ENCODE results near the gene TCEAL4.

The TCEAL4 gene

GRCh38 chrX:103628386-103629317, 43.3 kb downstream of the TCEAL4 start, which contains the start of gene TCEAL1:
Gene TCEAL1 (plus strand): TSS chrX:103628975. CDS start chrX:103629917, 942 bp downstream.
- peak within 1 kb of the TSS; percentile 73 for H3K27ac ChIP-seq (ENCODE audit: low read length)
- peak within 1 kb of the TSS; percentile 82 for H3K9ac ChIP-seq (ENCODE audit: low read length)
- H3K9me2 ChIP-seq (replicated peaks; ENCODE audit: insufficient read depth, low read length): no peaks in the 10 kb centered on the region
- H4K20me1 ChIP-seq (ENCODE audit: insufficient read depth, low read length): no peaks in the 10 kb centered on the region
- peak within 1 kb of the TSS; percentile 83 for H3K4me3 ChIP-seq (ENCODE audit: low read length)
- no peaks in the 10 kb centered on the region for H3K27me3 ChIP-seq (replicated peaks; ENCODE audit: insufficient read depth, low read length)
- TF ChIP-seq EZH2phosphoT487 (IDR thresholded peaks at IDR 0.05; ENCODE audit: low read length) (no peak), EZH2 (optimal IDR thresholded peaks at IDR 0.05; ENCODE audit: low read depth, low read length) (no peak), CTCF (IDR thresholded peaks at IDR 0.05; ENCODE audit: low read length) (no peak)
- H3K4me2 ChIP-seq (ENCODE audit: low read depth, low read length): peak within 1 kb of the TSS; percentile 68
- peak within 1 kb of the TSS; percentile 77 for H2AFZ ChIP-seq (ENCODE audit: low read length)
- H3K9me3 ChIP-seq (replicated peaks; ENCODE audit: insufficient read depth, low read length): no peaks in the 10 kb centered on the region
- DNase-seq: peak; percentile 67
- no peaks in the 10 kb centered on the region for H3K36me3 ChIP-seq (replicated peaks; ENCODE audit: insufficient read depth, low read length)
- 0 out of 2 replicates have a peak, but pooled peaks cover 4% of the 10 kb centered on the region for H3K4me1 ChIP-seq (ENCODE audit: low read length)
- no peaks in the 10 kb centered on the region for H3K79me2 ChIP-seq (ENCODE audit: low read length)
- H3F3A ChIP-seq (ENCODE audit: insufficient read depth, low read length): no peaks in the 10 kb centered on the region

- peak overlapping the region; percentile 77 for H2AFZ ChIP-seq (ENCODE audit: low read length)
- peak overlapping the region; percentile 82 for H3K9ac ChIP-seq (ENCODE audit: low read length)
- H3K9me2 ChIP-seq (replicated peaks; ENCODE audit: insufficient read depth, low read length): no peaks in the 10 kb centered on the region
- no peaks in the 10 kb centered on the region for H3K79me2 ChIP-seq (ENCODE audit: low read length)
- H3K27me3 ChIP-seq (replicated peaks; ENCODE audit: insufficient read depth, low read length): no peaks in the 10 kb centered on the region
- no peaks in the 10 kb centered on the region for H4K20me1 ChIP-seq (ENCODE audit: insufficient read depth, low read length)
- peak overlapping the region; percentile 73; the same call in 1 of the 2 replicates for H3K27ac ChIP-seq (ENCODE audit: low read length)
- H3K4me3 ChIP-seq (ENCODE audit: low read length): peak overlapping the region; percentile 83
- DNase-seq: no peak
- H3F3A ChIP-seq (ENCODE audit: insufficient read depth, low read length): no peaks in the 10 kb centered on the region
- 0 out of 2 replicates have a peak, but pooled peaks cover 4% of the 10 kb centered on the region for H3K4me1 ChIP-seq (ENCODE audit: low read length)
- H3K36me3 ChIP-seq (replicated peaks; ENCODE audit: insufficient read depth, low read length): no peaks in the 10 kb centered on the region
- peak; percentile 34 for TF ChIP-seq CTCF (IDR thresholded peaks at IDR 0.05; ENCODE audit: low read length)
- TF ChIP-seq EZH2phosphoT487 (IDR thresholded peaks at IDR 0.05; ENCODE audit: low read length): no peak
- TF ChIP-seq EZH2 (optimal IDR thresholded peaks at IDR 0.05; ENCODE audit: low read depth, low read length): no peak
- H3K9me3 ChIP-seq (replicated peaks; ENCODE audit: insufficient read depth, low read length): no peaks in the 10 kb centered on the region
- peak overlapping the region; percentile 68 for H3K4me2 ChIP-seq (ENCODE audit: low read depth, low read length)
Observed at GRCh38 chrX:103629318-103630170, 44.2 kb downstream of the TCEAL4 start.

GRCh38 chrX:103630171-103630511, 44.8 kb downstream of the TCEAL4 start:
- no peak for TF ChIP-seq EZH2phosphoT487 (IDR thresholded peaks at IDR 0.05; ENCODE audit: low read length)
- no peak for TF ChIP-seq CTCF (IDR thresholded peaks at IDR 0.05; ENCODE audit: low read length)
- no peak for TF ChIP-seq EZH2 (optimal IDR thresholded peaks at IDR 0.05; ENCODE audit: low read depth, low read length)

More at GRCh38 chrX:103630171-103630511, 44.8 kb downstream of the TCEAL4 start:
- peak overlapping the region; percentile 77 for H2AFZ ChIP-seq (ENCODE audit: low read length)
- H3K4me1 ChIP-seq (ENCODE audit: low read length): 0 out of 2 replicates have a peak, but pooled peaks cover 3% of the 10 kb centered on the region
- DNase-seq: no peak
- no peaks in the 10 kb centered on the region for H3F3A ChIP-seq (ENCODE audit: insufficient read depth, low read length)
- H3K9me3 ChIP-seq (replicated peaks; ENCODE audit: insufficient read depth, low read length): no peaks in the 10 kb centered on the region
- no peaks in the 10 kb centered on the region for H3K27me3 ChIP-seq (replicated peaks; ENCODE audit: insufficient read depth, low read length)
- H3K9me2 ChIP-seq (replicated peaks; ENCODE audit: insufficient read depth, low read length): no peaks in the 10 kb centered on the region
- H3K27ac ChIP-seq (ENCODE audit: low read length): peak overlapping the region; percentile 73; the same call in 1 of the 2 replicates
- peak overlapping the region; percentile 83 for H3K4me3 ChIP-seq (ENCODE audit: low read length)
- H3K36me3 ChIP-seq (replicated peaks; ENCODE audit: insufficient read depth, low read length): no peaks in the 10 kb centered on the region
- H3K79me2 ChIP-seq (ENCODE audit: low read length): no peaks in the 10 kb centered on the region
- no peaks in the 10 kb centered on the region for H4K20me1 ChIP-seq (ENCODE audit: insufficient read depth, low read length)
- peak overlapping the region; percentile 68; the same call in 1 of the 2 replicates for H3K4me2 ChIP-seq (ENCODE audit: low read depth, low read length)
- H3K9ac ChIP-seq (ENCODE audit: low read length): no peak overlapping the region; the same call in 1 of the 2 replicates
